ENCODE measurements around the gene ADORA2A. TPM values are rescaled to one million over a fixed set of nuclear protein-coding genes. Genes with fewer than 3 reads are reported as not detected.
"Not testable (repeated sequence)": the region's sequence is repeated elsewhere in the genome, so short reads cannot be mapped to it uniquely, and the experiment has no call there.

The ADORA2A gene
- polyA plus RNA-seq, 1 donor = 10.9 TPM

- Histone ChIP-seq H3K9me3 (ENCODE audit: control insufficient read depth, low read depth, low read length) (no peaks in the 10 kb centered on the region), H3K27me3 (ENCODE audit: control insufficient read depth, insufficient read depth, low read length) (peaks cover under 1% of the 10 kb centered on the region), H3K4me3 (ENCODE audit: low read length) (no peak overlapping the region), H3K27ac (ENCODE audit: low read length) (no peak overlapping the region), H3K4me1 (ENCODE audit: control insufficient read depth, insufficient read depth, low read length) (peaks cover 5% of the 10 kb centered on the region), H3K36me3 (ENCODE audit: control insufficient read depth, insufficient read depth, low read length) (no peaks in the 10 kb centered on the region)
- DNase-seq = no peak
- WGBS (ENCODE audit: insufficient coverage, low lambda C conversion rate) = no CpG with 5 or more reads among the region's 2 CpGs
Measured at GRCh38 chr22:24489011-24489410, 61.6 kb downstream of the ADORA2A start.

DNA sequence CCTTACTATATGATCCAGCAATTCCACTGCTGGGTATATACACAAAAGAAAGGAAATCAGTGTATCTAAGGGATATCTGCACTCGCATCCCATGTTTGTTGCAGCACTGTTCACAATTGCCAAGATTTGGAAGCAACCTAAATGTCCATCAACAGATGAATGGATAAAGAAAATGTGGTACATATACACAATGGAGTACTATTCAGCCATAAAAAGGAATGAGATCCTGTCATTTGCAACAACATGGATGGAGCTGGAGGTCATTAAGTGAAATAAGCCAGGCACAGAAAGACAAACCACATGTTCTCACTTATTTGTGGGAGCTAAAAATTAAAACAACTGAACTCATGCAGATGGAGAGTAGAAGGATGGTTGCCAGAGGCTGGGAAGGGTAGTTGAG lies 62.0 kb downstream of the ADORA2A start:
- WGBS (ENCODE audit: insufficient coverage, low lambda C conversion rate) = no CpG with 5 or more reads among the region's 1 CpG
- not testable (repeated sequence) for DNase-seq; H3K36me3 ChIP-seq (ENCODE audit: control insufficient read depth, insufficient read depth, low read length); H3K27ac ChIP-seq (ENCODE audit: low read length); H3K4me3 ChIP-seq (ENCODE audit: low read length); H3K27me3 ChIP-seq (ENCODE audit: control insufficient read depth, insufficient read depth, low read length); H3K4me1 ChIP-seq (ENCODE audit: control insufficient read depth, insufficient read depth, low read length); H3K9me3 ChIP-seq (ENCODE audit: control insufficient read depth, low read depth, low read length)

Other genes with a start within 250 kb of the ADORA2A start
- 36.9 TPM for gene SUSD2, start 246.1 kb upstream of the ADORA2A start, polyA plus RNA-seq
- 9.2 TPM for gene GGT5, start 182.5 kb upstream of the ADORA2A start, polyA plus RNA-seq
- gene SPECC1L, start 156.8 kb upstream of the ADORA2A start, polyA plus RNA-seq = 28.9 TPM
- gene UPB1, start 67.7 kb downstream of the ADORA2A start, polyA plus RNA-seq = 12.2 TPM
- 140 TPM for gene GUCD1, start 127.5 kb downstream of the ADORA2A start, polyA plus RNA-seq
- gene SNRPD3, start 128.4 kb downstream of the ADORA2A start, polyA plus RNA-seq = 145 TPM
- gene LRRC75B, start 165.5 kb downstream of the ADORA2A start, polyA plus RNA-seq = 36.6 TPM
- 147 TPM for gene GGT1, start 175.6 kb downstream of the ADORA2A start, polyA plus RNA-seq

Data from large intestine (tissue), 3 donors.